HepG2 (cell line): ENCODE results near the gene GAL3ST2. TPM values are rescaled to one million over a fixed set of nuclear protein-coding genes. Genes with fewer than 3 reads are reported as not detected.

Experiments
- ATAC-seq: fragments of 200-7000 bp; cut with Tn5 transposase; 3 replicates; pipeline ENCODE4 v1.9.1; 2020; ENCODE audit warnings: mild to moderate bottlenecking, moderate library complexity
- BruUV-seq: library from RNA; stranded (reverse); fragments of 400-500 nt; replicated peaks from 2 replicates; lab custom pipeline; 2021; lab: Mats Ljungman, UMichigan
- CTCF ChIA-PET: fragments of 300-600 bp; formaldehyde crosslinking; extraction: SDS; loops from one replicate; lab custom pipeline; 2021; ENCODE audit warnings: low total read pairs, inconsistent platforms, low intra/inter-chr PET ratio; lab: Yijun Ruan, JAX
- POLR2A ChIA-PET: fragments of 350-600 bp; sonication (Branson Sonifier 250); formaldehyde crosslinking; loops from one replicate; lab custom pipeline; 2020; ENCODE audit warnings: antibody characterized with exemption, inconsistent platforms; lab: Yijun Ruan, JAX
- DNase-seq: peaks from one replicate; pipeline ENCODE4 v3.0.0-alpha.2; 2015; ENCODE audit warnings: low spot score
- FAIRE-seq: peaks from 3 replicates; lab custom pipeline; 2011; peaks lifted over from hg19 to GRCh38; lab: Jason Lieb, UNC
- H2AFZ ChIP-seq: one replicate; pipeline ENCODE4 v1.6.1; 2011; ENCODE audit warnings: low read length, inconsistent platforms
- H3K27ac ChIP-seq: fragments of 300-600 bp; 3 replicates; pipeline ENCODE4 v1.8.0; 2011; ENCODE audit warnings: mixed run types, mild to moderate bottlenecking, mixed read lengths, low read length, inconsistent platforms; ENCODE audit not compliant: insufficient read depth; ENCODE audit errors: extremely low read length
- H3K27me3 ChIP-seq, 2 experiments: fragments of 200-600 bp in 1 of 2; 2 replicates in 1 of 2; 3 replicates in 1 of 2; pipeline versions ENCODE4 v1.6.0 to v1.8.0; 2011; ENCODE audit warnings: low read length in 2 of 2, mild to moderate bottlenecking in 2 of 2, moderate library complexity in 2 of 2, inconsistent platforms in 1 of 2; ENCODE audit not compliant: insufficient read depth in 2 of 2, control insufficient read depth in 1 of 2
- H3K36me3 ChIP-seq, 2 experiments: fragments of 200-600 bp in 1 of 2; replicated peaks in 1 of 2; 2 replicates in 1 of 2; 3 replicates in 1 of 2; pipeline versions ENCODE4 v1.5.1 to v1.8.0; 2011; ENCODE audit warnings: low read length in 2 of 2, inconsistent platforms in 1 of 2; ENCODE audit not compliant: insufficient read depth in 2 of 2, control insufficient read depth in 1 of 2
- H3K4me1 ChIP-seq: 2 replicates; pipeline ENCODE4 v1.5.1; 2012; ENCODE audit warnings: low read length, inconsistent platforms; ENCODE audit not compliant: insufficient read depth
- H3K4me2 ChIP-seq: 2 replicates; pipeline ENCODE4 v1.6.0; 2011; ENCODE audit warnings: low read depth, low read length, inconsistent platforms
- H3K4me3 ChIP-seq, 3 experiments: fragments of 200-600 bp in 1 of 3; sonication (generic), shearing (Covaris generic) in 1 of 3; replicated peaks in 1 of 3; 2 replicates each; pipeline ENCODE4 v1.5.1; 2011 to 2016; ENCODE audit warnings: low read length in 3 of 3, inconsistent platforms in 2 of 3, low read depth in 2 of 3, mild to moderate bottlenecking in 2 of 3, control low read depth in 1 of 3, mixed read lengths in 1 of 3; ENCODE audit not compliant: insufficient read depth in 1 of 3
- H3K79me2 ChIP-seq: one replicate; pipeline ENCODE4 v1.6.1; 2011; ENCODE audit warnings: low read length, inconsistent platforms; ENCODE audit not compliant: insufficient read depth
- H3K9ac ChIP-seq: 2 replicates; pipeline ENCODE4 v1.6.0; 2011; ENCODE audit warnings: mild to moderate bottlenecking, low read depth, low read length, inconsistent platforms; ENCODE audit not compliant: insufficient read depth
- H3K9me3 ChIP-seq: 2 replicates; pipeline ENCODE4 v1.5.1; 2012; ENCODE audit warnings: mild to moderate bottlenecking, low read length
- H4K20me1 ChIP-seq: 2 replicates; pipeline ENCODE4 v1.6.0; 2011; ENCODE audit warnings: inconsistent platforms, mild to moderate bottlenecking, low read length, moderate library complexity; ENCODE audit not compliant: insufficient read depth
- CCAR2 ChIP-seq: fragments of 200-400 bp; formaldehyde crosslinking; optimal IDR thresholded peaks from 2 replicates; pipeline ENCODE3; 2018; ENCODE audit warnings: low read depth, mild to moderate bottlenecking, low read length, moderate library complexity
- HNRNPL ChIP-seq: fragments of 200-400 bp; formaldehyde crosslinking; IDR thresholded peaks from 2 replicates; pipeline ENCODE4 v1.6.1; 2017; ENCODE audit warnings: mild to moderate bottlenecking, low read depth, low read length
- MEIS1 ChIP-seq: sonication (generic); formaldehyde crosslinking; IDR thresholded peaks from 2 replicates; pipeline ENCODE4 v1.9.0; 2021; ENCODE audit warnings: mild to moderate bottlenecking, missing genetic modification reagents, moderate library complexity, borderline replicate concordance
- NFKB2 ChIP-seq: sonication (generic); formaldehyde crosslinking; IDR thresholded peaks from 2 replicates; pipeline ENCODE4 v1.4.0; 2020; ENCODE audit warnings: missing genetic modification reagents, borderline replicate concordance
- TOPORS ChIP-seq: sonication (generic); formaldehyde crosslinking; IDR thresholded peaks from 2 replicates; pipeline ENCODE4 v1.8.0; 2023; ENCODE audit warnings: mild to moderate bottlenecking, missing genetic modification reagents
- ZFY ChIP-seq: sonication (generic); formaldehyde crosslinking; IDR thresholded peaks from 2 replicates; pipeline ENCODE4 v1.4.0; 2020; ENCODE audit warnings: missing genetic modification reagents
- ZNF788 ChIP-seq: sonication (generic); formaldehyde crosslinking; IDR thresholded peaks from 2 replicates; pipeline ENCODE4 v1.5.0; 2020; ENCODE audit warnings: mild to moderate bottlenecking, missing genetic modification reagents, borderline replicate concordance
- ZNF891 ChIP-seq: sonication (generic); formaldehyde crosslinking; IDR thresholded peaks from 2 replicates; pipeline ENCODE4 v1.5.0; 2020; ENCODE audit warnings: mild to moderate bottlenecking, missing genetic modification reagents
- WGBS: methylation state at CpG from one replicate; pipeline ENCODE4 v1.1.6; 2017; ENCODE audit warnings: low lambda C conversion rate; 5-methylcytosine and 5-hydroxymethylcytosine counted together
- in situ Hi-C: cut with HindIII; loops from 2 replicates; pipeline ENCODE4 v1.10.0; 2017; ENCODE audit warnings: low pct_unique_long_range_greater_than_20kb; ENCODE audit not compliant: extremely low pct_ligation_motif_present
- intact Hi-C: fragments of 100-400 bp; cut with micrococcal nuclease; formaldehyde crosslinking; loops from one replicate; pipeline ENCODE4 v1.10.0; 2022; ENCODE audit not compliant: unreplicated experiment
- polyA plus RNA-seq, 8 experiments: library from polyadenylated mRNA; depleted of rRNA in 3 of 8; stranded (reverse) in 7 of 8; unstranded in 1 of 8; fragments of >200 nt; fragmentation: Illumina TruSeq in 4 of 8; extraction: Trizol in 4 of 8; gene quantifications; 2 replicates each; pipeline versions ENCODE4 v1.2.1 to v1.2.3, GENCODE V29; 2011 to 2016; ENCODE audit warnings: low read depth in 4 of 8, missing spikeins in 1 of 8, mixed read lengths in 1 of 8; ENCODE audit not compliant: insufficient read depth in 1 of 8
- total RNA-seq, 5 experiments: library from RNA; depleted of rRNA; stranded (reverse); fragments of >200 nt; fragmentation: Illumina TruSeq; extraction: Trizol; gene quantifications; 2 replicates each; pipeline ENCODE4 v1.2.3, GENCODE V29; 2016; ENCODE audit warnings: low read depth in 1 of 5
- TF ChIP-seq, protein P1 (sequence below): sonication (generic); formaldehyde crosslinking; IDR thresholded peaks from 2 replicates; pipeline ENCODE4 v1.4.0; 2020; ENCODE audit warnings: missing genetic modification reagents, borderline replicate concordance
- TF ChIP-seq, protein P2 (sequence below): sonication (generic); formaldehyde crosslinking; IDR thresholded peaks from 2 replicates; pipeline ENCODE4 v1.4.0; 2020; ENCODE audit warnings: missing genetic modification reagents, borderline replicate concordance
- TF ChIP-seq, protein P3 (sequence below): sonication (generic); formaldehyde crosslinking; IDR thresholded peaks from 2 replicates; pipeline ENCODE4 v1.4.0; 2020; ENCODE audit warnings: missing genetic modification reagents
- TF ChIP-seq, protein P4 (sequence below): sonication (generic); formaldehyde crosslinking; IDR thresholded peaks from 2 replicates; pipeline ENCODE4 v1.8.1; 2023; ENCODE audit warnings: missing genetic modification reagents, inconsistent platforms, borderline replicate concordance
- TF ChIP-seq, protein P5 (sequence below): sonication (generic); formaldehyde crosslinking; conservative IDR thresholded peaks from 2 replicates; pipeline ENCODE4 v1.8.0; 2022; ENCODE audit warnings: missing genetic modification reagents

Gene GAL3ST2
- total and polyA plus RNA-seq, 2 of the 13 experiments (the other 11 are each of a cell fraction or from before 2014, with no cell fraction given): 0.17 to 0.20 TPM

DNA sequence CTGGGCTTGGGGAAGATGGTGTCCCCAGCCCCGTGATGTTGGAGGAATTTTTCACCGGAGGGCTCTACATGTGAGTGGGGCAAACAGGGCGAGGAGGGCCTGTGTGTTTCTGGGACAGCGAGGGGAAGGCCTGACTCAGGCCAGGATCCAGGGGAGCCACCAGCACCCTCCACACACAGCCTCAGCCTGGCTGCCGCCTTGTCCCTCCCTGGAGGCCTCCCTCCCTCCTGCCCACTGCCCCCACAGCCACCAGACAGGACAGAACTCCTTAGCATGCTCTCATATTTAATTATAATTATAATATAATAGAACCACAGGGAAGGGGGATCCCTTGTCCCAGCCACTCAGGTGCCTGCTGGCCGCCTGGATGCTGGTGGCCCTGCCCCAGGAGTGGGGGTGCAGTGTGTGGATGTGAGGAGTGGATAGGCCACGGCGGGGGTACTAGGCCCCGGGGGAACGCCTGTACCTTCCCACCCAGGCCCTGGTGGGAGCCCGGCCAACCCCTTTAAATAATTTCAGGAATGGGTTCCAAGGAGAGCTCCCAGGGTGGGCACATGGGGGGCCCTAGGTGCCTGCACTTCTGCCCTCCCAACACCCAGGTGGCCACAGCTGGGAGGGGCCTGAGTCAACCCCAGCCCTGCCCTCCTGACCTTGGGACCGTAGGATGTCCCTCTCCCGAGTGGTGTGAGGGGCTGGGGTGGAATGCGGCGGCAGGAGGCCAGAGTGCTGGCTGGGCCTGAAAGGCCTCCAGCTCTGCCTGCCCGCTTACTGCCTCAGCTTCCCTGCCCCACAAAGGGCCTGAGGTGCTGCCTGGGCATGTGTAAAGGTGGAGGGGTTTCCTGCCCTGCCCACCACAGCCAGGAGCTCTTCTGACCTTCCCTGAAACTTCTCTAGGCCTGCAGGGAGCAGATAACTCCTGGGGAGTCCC, 73.3 kb downstream of the GAL3ST2 start:
- intact Hi-C loops (no loop called here), in situ Hi-C loops (no loop called here)
- no peak overlapping the region for H3K27ac ChIP-seq
- 22% methylated on average over 11 of the region's 16 CpGs for WGBS
- ChIA-PET POLR2A (interaction anchor here (1.2 kb wide), 1 partner anchor 41 kb away, joined by 4 read pairs; the partner anchor contains the start of gene NEU4), CTCF (no interaction called here)
- H3K4me3 ChIP-seq: peak overlapping the region in 1 of 3 experiments; percentile 49; a peak in 1 of 6 replicates
- no peaks in the 10 kb centered on the region for H4K20me1 ChIP-seq
- H3K27me3 ChIP-seq: peaks cover 30 to 76% of the 10 kb centered on the region in 2 experiments
- H3K9ac ChIP-seq: no peak overlapping the region
- peak; percentile 69 for ATAC-seq
- BruUV-seq: no TSS peak
- no peaks in the 10 kb centered on the region for H3K36me3 ChIP-seq
- peaks cover 11% of the 10 kb centered on the region for H3K4me1 ChIP-seq
- peak overlapping the region; percentile 61 for H3K4me2 ChIP-seq
- peak; percentile 34 for DNase-seq
- no peaks in the 10 kb centered on the region for H3K79me2 ChIP-seq
- H3K9me3 ChIP-seq: no peaks in the 10 kb centered on the region
- H2AFZ ChIP-seq: no peak overlapping the region
- FAIRE-seq: no peak
- TF ChIP-seq ZFY (CRISPR knock-in tag): peak; percentile 53
- 0 out of 2 replicates have a peak, but pooled peaks have one; percentile 43 for TF ChIP-seq ZNF788 (CRISPR knock-in tag)
- no peak for TF ChIP-seq TOPORS
- TF ChIP-seq, protein P1, sequence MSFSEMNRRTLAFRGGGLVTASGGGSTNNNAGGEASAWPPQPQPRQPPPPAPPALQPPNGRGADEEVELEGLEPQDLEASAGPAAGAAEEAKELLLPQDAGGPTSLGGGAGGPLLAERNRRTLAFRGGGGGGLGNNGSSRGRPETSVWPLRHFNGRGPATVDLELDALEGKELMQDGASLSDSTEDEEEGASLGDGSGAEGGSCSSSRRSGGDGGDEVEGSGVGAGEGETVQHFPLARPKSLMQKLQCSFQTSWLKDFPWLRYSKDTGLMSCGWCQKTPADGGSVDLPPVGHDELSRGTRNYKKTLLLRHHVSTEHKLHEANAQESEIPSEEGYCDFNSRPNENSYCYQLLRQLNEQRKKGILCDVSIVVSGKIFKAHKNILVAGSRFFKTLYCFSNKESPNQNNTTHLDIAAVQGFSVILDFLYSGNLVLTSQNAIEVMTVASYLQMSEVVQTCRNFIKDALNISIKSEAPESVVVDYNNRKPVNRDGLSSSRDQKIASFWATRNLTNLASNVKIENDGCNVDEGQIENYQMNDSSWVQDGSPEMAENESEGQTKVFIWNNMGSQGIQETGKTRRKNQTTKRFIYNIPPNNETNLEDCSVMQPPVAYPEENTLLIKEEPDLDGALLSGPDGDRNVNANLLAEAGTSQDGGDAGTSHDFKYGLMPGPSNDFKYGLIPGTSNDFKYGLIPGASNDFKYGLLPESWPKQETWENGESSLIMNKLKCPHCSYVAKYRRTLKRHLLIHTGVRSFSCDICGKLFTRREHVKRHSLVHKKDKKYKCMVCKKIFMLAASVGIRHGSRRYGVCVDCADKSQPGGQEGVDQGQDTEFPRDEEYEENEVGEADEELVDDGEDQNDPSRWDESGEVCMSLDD (CRISPR knock-in tag): no peak
- TF ChIP-seq NFKB2: peak; percentile 43; the same call in 1 of the 2 replicates
- TF ChIP-seq CCAR2: no peak
- TF ChIP-seq, protein P2, sequence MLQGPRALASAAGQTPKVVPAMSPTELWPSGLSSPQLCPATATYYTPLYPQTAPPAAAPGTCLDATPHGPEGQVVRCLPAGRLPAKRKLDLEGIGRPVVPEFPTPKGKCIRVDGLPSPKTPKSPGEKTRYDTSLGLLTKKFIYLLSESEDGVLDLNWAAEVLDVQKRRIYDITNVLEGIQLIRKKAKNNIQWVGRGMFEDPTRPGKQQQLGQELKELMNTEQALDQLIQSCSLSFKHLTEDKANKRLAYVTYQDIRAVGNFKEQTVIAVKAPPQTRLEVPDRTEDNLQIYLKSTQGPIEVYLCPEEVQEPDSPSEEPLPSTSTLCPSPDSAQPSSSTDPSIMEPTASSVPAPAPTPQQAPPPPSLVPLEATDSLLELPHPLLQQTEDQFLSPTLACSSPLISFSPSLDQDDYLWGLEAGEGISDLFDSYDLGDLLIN: no peak
- TF ChIP-seq, protein P3, sequence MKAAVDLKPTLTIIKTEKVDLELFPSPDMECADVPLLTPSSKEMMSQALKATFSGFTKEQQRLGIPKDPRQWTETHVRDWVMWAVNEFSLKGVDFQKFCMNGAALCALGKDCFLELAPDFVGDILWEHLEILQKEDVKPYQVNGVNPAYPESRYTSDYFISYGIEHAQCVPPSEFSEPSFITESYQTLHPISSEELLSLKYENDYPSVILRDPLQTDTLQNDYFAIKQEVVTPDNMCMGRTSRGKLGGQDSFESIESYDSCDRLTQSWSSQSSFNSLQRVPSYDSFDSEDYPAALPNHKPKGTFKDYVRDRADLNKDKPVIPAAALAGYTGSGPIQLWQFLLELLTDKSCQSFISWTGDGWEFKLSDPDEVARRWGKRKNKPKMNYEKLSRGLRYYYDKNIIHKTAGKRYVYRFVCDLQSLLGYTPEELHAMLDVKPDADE (CRISPR knock-in tag): no peak
- TF ChIP-seq, protein P4, sequence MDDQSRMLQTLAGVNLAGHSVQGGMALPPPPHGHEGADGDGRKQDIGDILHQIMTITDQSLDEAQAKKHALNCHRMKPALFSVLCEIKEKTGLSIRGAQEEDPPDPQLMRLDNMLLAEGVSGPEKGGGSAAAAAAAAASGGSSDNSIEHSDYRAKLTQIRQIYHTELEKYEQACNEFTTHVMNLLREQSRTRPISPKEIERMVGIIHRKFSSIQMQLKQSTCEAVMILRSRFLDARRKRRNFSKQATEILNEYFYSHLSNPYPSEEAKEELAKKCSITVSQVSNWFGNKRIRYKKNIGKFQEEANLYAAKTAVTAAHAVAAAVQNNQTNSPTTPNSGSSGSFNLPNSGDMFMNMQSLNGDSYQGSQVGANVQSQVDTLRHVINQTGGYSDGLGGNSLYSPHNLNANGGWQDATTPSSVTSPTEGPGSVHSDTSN: no peak
- TF ChIP-seq, protein P5, sequence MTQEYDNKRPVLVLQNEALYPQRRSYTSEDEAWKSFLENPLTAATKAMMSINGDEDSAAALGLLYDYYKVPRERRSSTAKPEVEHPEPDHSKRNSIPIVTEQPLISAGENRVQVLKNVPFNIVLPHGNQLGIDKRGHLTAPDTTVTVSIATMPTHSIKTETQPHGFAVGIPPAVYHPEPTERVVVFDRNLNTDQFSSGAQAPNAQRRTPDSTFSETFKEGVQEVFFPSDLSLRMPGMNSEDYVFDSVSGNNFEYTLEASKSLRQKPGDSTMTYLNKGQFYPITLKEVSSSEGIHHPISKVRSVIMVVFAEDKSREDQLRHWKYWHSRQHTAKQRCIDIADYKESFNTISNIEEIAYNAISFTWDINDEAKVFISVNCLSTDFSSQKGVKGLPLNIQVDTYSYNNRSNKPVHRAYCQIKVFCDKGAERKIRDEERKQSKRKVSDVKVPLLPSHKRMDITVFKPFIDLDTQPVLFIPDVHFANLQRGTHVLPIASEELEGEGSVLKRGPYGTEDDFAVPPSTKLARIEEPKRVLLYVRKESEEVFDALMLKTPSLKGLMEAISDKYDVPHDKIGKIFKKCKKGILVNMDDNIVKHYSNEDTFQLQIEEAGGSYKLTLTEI (CRISPR knock-in tag): no peak
- TF ChIP-seq HNRNPL: peak; percentile 57; the same call in 1 of the 2 replicates
- peak; percentile 53; the same call in 1 of the 2 replicates for TF ChIP-seq ZNF891 (CRISPR knock-in tag)
- no peak for TF ChIP-seq MEIS1 (CRISPR knock-in tag)
